ENCODE measurements around the gene HAPLN3. TPM values are rescaled to one million over a fixed set of nuclear protein-coding genes. Genes with fewer than 3 reads are reported as not detected.

HAPLN3 gene
- total and polyA plus RNA-seq, 4 donors = 3.9 to 15.5 (median 10.5) TPM

DNA sequence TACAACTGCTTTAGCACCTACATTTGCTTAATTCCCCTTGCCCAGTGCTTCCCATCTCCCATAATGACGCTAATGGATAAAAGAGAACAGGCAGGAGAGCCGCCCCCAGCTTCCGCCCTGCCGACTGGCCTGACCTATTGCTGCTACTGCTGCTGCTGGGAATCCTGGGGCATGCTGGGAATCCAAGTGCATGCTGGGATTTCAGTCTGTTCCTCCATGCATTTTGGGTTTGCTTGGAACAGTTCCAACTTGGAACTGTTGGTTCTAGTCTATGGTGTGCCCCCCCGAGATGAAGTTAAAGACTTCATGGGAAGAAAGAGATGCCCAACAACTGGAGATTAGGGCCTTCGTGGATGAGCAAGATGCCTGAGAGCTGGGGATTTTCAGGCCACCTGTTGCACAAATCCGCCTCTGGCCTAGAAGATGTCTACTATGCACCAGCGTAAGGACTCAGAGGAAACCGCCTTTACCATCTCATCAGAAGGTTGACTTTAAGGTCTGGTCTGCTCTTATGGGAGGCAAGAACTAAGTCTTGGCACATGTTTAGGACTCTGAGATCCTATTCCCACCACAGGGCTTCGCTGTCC is 29.0 kb downstream of the HAPLN3 start:
- Histone ChIP-seq H3K36me3 (ENCODE audit: control insufficient read depth in 4 of 4, insufficient read depth in 4 of 4, low read length in 4 of 4) (no peaks in the 10 kb centered on the region), H3K27ac (ENCODE audit: low read depth in 1 of 2, low read length in 1 of 2) (no peak overlapping the region), H3K4me3 (no peak overlapping the region), H3K4me1 (ENCODE audit: control insufficient read depth in 5 of 5, insufficient read depth in 5 of 5, low read length in 5 of 5) (no peaks in the 10 kb centered on the region), H3K9ac (ENCODE audit: insufficient read depth in 1 of 2, low read length in 2 of 2) (no peak overlapping the region), H3K9me3 (ENCODE audit: control insufficient read depth in 4 of 4, insufficient read depth in 3 of 4, low read length in 3 of 4) (peaks cover 0 to 8% (median 0%) of the 10 kb centered on the region in 4 donors), H3K27me3 (ENCODE audit: control insufficient read depth in 3 of 3, insufficient read depth in 3 of 3, low read length in 2 of 3) (peaks cover 0 to 4% (median 3%) of the 10 kb centered on the region in 3 donors)
- no peak for DNase-seq
- WGBS, 2 donors = 91 to 92% methylated on average over 10 of the region's 10 CpGs
- ATAC-seq (ENCODE audit: insufficient read depth, low FRiP score) = no peak
- TF ChIP-seq, protein P1, sequence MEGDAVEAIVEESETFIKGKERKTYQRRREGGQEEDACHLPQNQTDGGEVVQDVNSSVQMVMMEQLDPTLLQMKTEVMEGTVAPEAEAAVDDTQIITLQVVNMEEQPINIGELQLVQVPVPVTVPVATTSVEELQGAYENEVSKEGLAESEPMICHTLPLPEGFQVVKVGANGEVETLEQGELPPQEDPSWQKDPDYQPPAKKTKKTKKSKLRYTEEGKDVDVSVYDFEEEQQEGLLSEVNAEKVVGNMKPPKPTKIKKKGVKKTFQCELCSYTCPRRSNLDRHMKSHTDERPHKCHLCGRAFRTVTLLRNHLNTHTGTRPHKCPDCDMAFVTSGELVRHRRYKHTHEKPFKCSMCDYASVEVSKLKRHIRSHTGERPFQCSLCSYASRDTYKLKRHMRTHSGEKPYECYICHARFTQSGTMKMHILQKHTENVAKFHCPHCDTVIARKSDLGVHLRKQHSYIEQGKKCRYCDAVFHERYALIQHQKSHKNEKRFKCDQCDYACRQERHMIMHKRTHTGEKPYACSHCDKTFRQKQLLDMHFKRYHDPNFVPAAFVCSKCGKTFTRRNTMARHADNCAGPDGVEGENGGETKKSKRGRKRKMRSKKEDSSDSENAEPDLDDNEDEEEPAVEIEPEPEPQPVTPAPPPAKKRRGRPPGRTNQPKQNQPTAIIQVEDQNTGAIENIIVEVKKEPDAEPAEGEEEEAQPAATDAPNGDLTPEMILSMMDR (IDR thresholded peaks at IDR 0.05; ENCODE audit: control extremely low read depth, extremely low read depth) = no peak

DNA sequence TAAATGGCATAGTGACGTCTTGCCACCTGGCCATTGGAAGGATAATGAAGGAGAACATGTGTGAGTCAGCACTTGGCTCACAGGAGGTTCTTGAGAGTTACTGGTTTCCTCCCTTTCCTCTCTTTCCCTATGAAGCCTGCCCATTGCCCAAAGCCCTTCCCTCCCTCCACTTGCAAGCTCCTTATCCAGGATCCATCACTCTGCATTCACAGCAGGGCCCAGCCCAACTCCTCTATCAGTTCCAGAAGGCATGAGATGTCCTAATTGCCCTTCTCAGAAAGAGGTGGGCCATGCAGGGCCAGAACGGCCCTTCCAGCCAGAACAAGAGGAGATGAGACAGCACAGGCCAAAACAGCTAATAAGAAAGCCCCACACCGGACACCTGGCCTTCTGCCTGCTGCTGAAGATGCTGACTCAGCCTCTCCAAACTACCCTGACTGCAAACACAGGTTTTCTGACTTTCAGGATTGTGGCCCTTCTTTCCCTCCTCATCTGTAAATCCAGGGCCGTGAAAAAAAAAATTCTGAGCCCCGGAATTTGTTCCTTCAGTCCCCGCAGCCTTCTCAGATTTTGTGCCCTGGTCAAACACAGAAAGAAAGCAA is 29.7 kb downstream of the HAPLN3 start:
- Histone ChIP-seq H3K9ac (ENCODE audit: insufficient read depth in 1 of 2, low read length in 2 of 2) (no peak overlapping the region), H3K9me3 (ENCODE audit: control insufficient read depth in 4 of 4, insufficient read depth in 3 of 4, low read length in 3 of 4) (peaks cover 0 to 6% (median 0%) of the 10 kb centered on the region in 4 donors), H3K27me3 (ENCODE audit: control insufficient read depth in 3 of 3, insufficient read depth in 3 of 3, low read length in 2 of 3) (no peaks in the 10 kb centered on the region), H3K36me3 (ENCODE audit: control insufficient read depth in 4 of 4, insufficient read depth in 4 of 4, low read length in 4 of 4) (no peaks in the 10 kb centered on the region), H3K4me1 (ENCODE audit: control insufficient read depth in 5 of 5, insufficient read depth in 5 of 5, low read length in 5 of 5) (no peaks in the 10 kb centered on the region), H3K4me3 (no peak overlapping the region), H3K27ac (ENCODE audit: low read depth in 1 of 2, low read length in 1 of 2) (no peak overlapping the region)
- TF ChIP-seq, protein P1 (IDR thresholded peaks at IDR 0.05; ENCODE audit: control extremely low read depth, extremely low read depth) = no peak
- no peak for DNase-seq
- no peak for ATAC-seq (ENCODE audit: insufficient read depth, low FRiP score)
- WGBS, 2 donors = 58 to 78% methylated on average over 6 of the region's 6 CpGs

DNA sequence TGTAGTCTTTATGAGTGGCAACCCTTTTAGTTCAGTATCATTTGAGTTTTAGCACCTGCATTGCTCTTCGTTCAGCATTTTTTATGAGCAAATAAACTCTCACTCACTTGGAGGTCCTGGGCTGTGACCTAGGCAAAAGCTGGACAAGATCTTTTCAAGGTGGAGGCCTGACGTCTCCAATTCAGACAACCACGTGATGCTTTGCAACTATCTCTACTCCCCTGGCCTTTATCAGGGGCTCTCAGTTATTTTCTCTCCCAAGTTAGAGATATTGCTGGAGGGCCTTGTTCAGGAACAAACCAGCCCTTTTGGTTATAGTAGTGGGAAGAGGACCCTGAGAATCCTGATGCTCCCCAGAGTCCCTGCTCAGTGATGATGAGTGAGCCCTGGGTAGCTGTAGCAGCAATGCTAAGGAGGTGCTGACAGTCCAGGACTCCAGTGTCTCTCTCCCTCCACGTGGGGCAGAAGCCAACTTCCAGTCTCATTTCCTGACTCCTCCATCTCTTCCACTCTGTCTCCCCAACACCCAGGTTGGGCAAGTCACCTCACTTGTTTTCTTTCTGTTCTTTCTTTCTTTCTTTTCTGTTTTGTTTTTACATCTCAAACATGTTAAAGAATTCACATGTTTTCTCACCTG is 30.4 kb downstream of the HAPLN3 start:
- Histone ChIP-seq H3K9me3 (ENCODE audit: control insufficient read depth in 4 of 4, insufficient read depth in 3 of 4, low read length in 3 of 4) (peaks cover 0 to 2% (median 0%) of the 10 kb centered on the region in 4 donors), H3K36me3 (ENCODE audit: control insufficient read depth in 4 of 4, insufficient read depth in 4 of 4, low read length in 4 of 4) (no peaks in the 10 kb centered on the region), H3K9ac (ENCODE audit: insufficient read depth in 1 of 2, low read length in 2 of 2) (no peak overlapping the region), H3K4me3 (no peak overlapping the region), H3K4me1 (ENCODE audit: control insufficient read depth in 5 of 5, insufficient read depth in 5 of 5, low read length in 5 of 5) (no peaks in the 10 kb centered on the region), H3K27ac (ENCODE audit: low read depth in 1 of 2, low read length in 1 of 2) (no peak overlapping the region), H3K27me3 (ENCODE audit: control insufficient read depth in 3 of 3, insufficient read depth in 3 of 3, low read length in 2 of 3) (no peaks in the 10 kb centered on the region)
- DNase-seq (no peak), ATAC-seq (ENCODE audit: insufficient read depth, low FRiP score) (no peak)
- TF ChIP-seq, protein P1 (IDR thresholded peaks at IDR 0.05; ENCODE audit: control extremely low read depth, extremely low read depth) = no peak
- 68 to 81% methylated on average over 4 of the region's 4 CpGs for WGBS, 2 donors
